ENCODE results near the gene CTSH. TPM values are rescaled to one million over a fixed set of nuclear protein-coding genes. Genes with fewer than 3 reads are reported as not detected.

The CTSH gene
- total RNA-seq, 1 donor from 2014 or later: 52.6 TPM

DNA sequence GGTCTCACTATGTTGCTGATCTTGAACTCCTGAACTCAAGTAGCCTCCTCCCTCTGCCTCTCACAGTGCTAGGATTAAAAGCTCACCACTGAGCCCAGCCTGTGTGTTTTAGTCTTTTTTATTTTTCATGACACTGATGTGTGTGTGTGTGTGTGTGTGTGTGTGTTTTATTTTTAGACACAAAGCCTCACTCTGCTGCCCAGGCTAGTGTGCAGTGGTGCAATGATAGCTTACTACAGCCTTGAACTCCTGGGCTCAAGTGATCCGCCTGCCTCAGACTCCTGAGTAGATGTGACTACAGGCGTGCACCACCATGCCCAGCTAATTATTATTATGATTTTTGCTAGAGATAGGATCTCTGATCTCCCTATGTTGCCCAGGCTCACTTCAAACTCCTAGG is 23.3 kb upstream of the CTSH start:
- intact Hi-C loops (cut with micrococcal nuclease): no loop called here
- peaks cover 5% of the 10 kb centered on the region for H3K4me1 ChIP-seq
- no peak overlapping the region for H3K27ac ChIP-seq (replicated peaks)
- no peak for DNase-seq
- no peaks in the 10 kb centered on the region for H3K27me3 ChIP-seq (ENCODE audit: low read depth)
- TF ChIP-seq, protein P1, sequence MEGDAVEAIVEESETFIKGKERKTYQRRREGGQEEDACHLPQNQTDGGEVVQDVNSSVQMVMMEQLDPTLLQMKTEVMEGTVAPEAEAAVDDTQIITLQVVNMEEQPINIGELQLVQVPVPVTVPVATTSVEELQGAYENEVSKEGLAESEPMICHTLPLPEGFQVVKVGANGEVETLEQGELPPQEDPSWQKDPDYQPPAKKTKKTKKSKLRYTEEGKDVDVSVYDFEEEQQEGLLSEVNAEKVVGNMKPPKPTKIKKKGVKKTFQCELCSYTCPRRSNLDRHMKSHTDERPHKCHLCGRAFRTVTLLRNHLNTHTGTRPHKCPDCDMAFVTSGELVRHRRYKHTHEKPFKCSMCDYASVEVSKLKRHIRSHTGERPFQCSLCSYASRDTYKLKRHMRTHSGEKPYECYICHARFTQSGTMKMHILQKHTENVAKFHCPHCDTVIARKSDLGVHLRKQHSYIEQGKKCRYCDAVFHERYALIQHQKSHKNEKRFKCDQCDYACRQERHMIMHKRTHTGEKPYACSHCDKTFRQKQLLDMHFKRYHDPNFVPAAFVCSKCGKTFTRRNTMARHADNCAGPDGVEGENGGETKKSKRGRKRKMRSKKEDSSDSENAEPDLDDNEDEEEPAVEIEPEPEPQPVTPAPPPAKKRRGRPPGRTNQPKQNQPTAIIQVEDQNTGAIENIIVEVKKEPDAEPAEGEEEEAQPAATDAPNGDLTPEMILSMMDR (IDR thresholded peaks at IDR 0.05; ENCODE audit: borderline replicate concordance): no peak
- no peaks in the 10 kb centered on the region for H3K36me3 ChIP-seq
- no peak overlapping the region for H3K4me3 ChIP-seq
- no peaks in the 10 kb centered on the region for H3K9me3 ChIP-seq (replicated peaks)

DNA sequence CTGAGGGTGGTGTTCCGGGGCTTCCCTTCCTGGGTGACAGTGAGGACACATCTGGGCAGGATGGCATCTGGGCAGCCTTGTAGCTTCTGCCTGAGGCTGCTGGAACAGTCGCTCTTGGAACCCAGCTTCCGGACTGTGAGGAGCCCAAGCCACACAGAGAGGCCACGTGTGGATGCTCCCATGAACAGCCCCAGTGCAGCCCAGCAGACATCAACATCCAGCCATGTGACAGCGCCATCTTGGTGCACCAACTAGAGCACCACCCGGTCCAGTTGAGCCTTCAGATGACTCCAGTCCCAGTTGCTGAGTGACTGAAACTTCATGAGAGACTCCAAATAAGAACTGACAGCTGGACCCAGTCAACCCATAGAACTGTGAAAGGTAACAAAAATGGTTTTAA is 15.5 kb upstream of the CTSH start:
- TF ChIP-seq, protein P1 (IDR thresholded peaks at IDR 0.05; ENCODE audit: borderline replicate concordance): no peak
- Histone ChIP-seq H3K4me1 (no peaks in the 10 kb centered on the region), H3K9me3 (replicated peaks) (no peaks in the 10 kb centered on the region), H3K27me3 (ENCODE audit: low read depth) (peaks cover 5% of the 10 kb centered on the region), H3K36me3 (no peaks in the 10 kb centered on the region), H3K4me3 (no peak overlapping the region), H3K27ac (replicated peaks) (no peak overlapping the region)
- no peak for DNase-seq
- intact Hi-C loops (cut with micrococcal nuclease): no loop called here

DNA sequence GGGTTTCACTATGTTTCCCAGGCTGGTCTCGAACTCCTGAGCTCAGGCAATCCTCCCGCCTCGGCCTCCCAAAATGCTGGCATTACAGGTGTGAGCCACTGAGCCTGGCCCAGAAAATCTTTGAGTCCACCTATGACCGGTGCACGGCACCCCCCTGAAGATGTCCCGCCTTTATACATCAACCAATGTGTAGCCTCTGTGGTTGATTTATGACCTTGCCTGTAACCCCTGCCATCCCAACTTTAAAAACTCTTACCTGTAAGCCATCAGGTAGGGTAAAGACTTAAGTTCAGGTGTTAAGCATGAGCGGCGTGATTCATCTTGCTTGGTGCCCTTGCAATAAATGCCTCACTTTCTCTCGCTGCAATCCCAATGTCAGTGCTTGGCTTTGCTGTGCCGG is 14.5 kb upstream of the CTSH start:
- H3K27ac ChIP-seq (replicated peaks): no peak overlapping the region
- H3K9me3 ChIP-seq (replicated peaks): no peaks in the 10 kb centered on the region
- no peak for DNase-seq
- TF ChIP-seq, protein P1 (IDR thresholded peaks at IDR 0.05; ENCODE audit: borderline replicate concordance): no peak
- no peak overlapping the region for H3K4me3 ChIP-seq
- no peaks in the 10 kb centered on the region for H3K36me3 ChIP-seq
- no peaks in the 10 kb centered on the region for H3K4me1 ChIP-seq
- intact Hi-C loops (cut with micrococcal nuclease): no loop called here
- H3K27me3 ChIP-seq (ENCODE audit: low read depth): peaks cover 5% of the 10 kb centered on the region

DNA sequence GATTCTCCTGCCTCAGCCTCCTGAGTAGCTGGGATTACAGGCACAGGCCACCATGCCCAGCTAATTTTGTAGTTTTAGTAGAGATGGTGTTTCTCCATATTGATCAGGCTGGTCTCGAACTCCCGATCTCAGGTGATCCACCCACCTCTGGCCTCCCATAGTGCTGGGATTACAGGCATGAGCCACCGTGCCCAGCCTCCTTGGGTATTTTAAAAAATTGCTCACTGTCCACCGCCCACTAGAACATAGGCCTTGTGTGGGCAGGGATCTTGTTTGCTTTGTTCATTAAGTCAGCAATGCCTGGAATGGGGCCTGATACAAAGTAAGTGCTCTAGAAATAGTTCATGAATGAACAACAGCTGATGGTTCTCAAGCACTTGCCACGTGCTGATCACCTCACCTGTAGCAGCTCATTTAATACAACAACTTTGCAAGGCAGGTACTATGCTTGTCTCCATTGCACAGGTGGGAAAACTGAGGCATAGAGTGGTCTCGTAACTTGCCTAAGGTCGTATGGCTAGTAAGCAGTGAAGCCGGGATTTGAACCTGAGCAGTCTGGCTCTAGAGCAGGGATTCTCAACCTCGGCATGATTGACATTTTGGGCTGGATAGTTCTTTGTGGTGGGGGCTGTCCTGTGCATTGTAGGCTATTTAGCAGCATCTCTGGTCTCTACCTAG is 12.7 kb upstream of the CTSH start:
- Histone ChIP-seq H3K9me3 (replicated peaks) (no peaks in the 10 kb centered on the region), H3K27ac (replicated peaks) (no peak overlapping the region), H3K4me1 (peaks cover 3% of the 10 kb centered on the region), H3K27me3 (ENCODE audit: low read depth) (peaks cover 5% of the 10 kb centered on the region), H3K4me3 (no peak overlapping the region), H3K36me3 (no peaks in the 10 kb centered on the region)
- TF ChIP-seq, protein P1 (IDR thresholded peaks at IDR 0.05; ENCODE audit: borderline replicate concordance): no peak
- intact Hi-C loops (cut with micrococcal nuclease): no loop called here
- no peak for DNase-seq

DNA sequence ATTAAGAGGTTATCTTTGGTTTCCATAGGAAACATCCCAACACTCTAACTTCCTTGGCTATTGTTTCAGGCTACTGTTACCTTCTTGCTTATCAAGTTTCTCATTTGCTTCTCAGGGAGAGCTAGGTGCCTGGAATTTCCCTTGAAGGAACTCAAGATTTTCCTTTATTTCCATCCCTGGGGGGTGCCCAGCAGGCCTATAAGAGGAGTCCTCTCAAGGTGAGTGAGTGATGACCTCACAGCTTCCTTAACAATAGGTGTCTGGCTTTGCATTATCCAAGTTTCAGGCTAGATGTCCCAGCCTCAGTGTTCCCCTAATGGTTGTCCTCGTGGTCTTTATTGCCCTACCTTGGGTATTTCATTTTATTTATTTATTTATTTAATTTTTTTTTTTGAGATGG is 12.1 kb upstream of the CTSH start:
- no peaks in the 10 kb centered on the region for H3K9me3 ChIP-seq (replicated peaks)
- intact Hi-C loops (cut with micrococcal nuclease): no loop called here
- no peak for DNase-seq
- H3K4me3 ChIP-seq: no peak overlapping the region
- H3K4me1 ChIP-seq: peaks cover 9% of the 10 kb centered on the region
- TF ChIP-seq, protein P1 (IDR thresholded peaks at IDR 0.05; ENCODE audit: borderline replicate concordance): no peak
- peaks cover 5% of the 10 kb centered on the region for H3K27me3 ChIP-seq (ENCODE audit: low read depth)
- H3K36me3 ChIP-seq: no peaks in the 10 kb centered on the region
- H3K27ac ChIP-seq (replicated peaks): no peak overlapping the region
